ENCODE results near the gene NEK1.
"Not testable (repeated sequence)": the region's sequence is repeated elsewhere in the genome, so short reads cannot be mapped to it uniquely, and the experiment has no call there.

NEK1 gene

GRCh38 chr4:169499907-169500306 lies 112.5 kb downstream of the NEK1 start:
- DNase-seq (ENCODE audit: low read depth, low spot score): not testable (repeated sequence)

GRCh38 chr4:169494234-169494633 lies 118.1 kb downstream of the NEK1 start:
- DNase-seq (ENCODE audit: low read depth, low spot score): not testable (repeated sequence)

- no peak for DNase-seq (ENCODE audit: low read depth, low spot score)
These were observed 119.2 kb downstream of the NEK1 start for GRCh38 chr4:169493164-169493524.

GRCh38 chr4:169492436-169493163 lies 119.8 kb downstream of the NEK1 start:
- no peak for DNase-seq (ENCODE audit: low read depth, low spot score)

GRCh38 chr4:169491211-169491610 lies 121.2 kb downstream of the NEK1 start:
- DNase-seq (ENCODE audit: low read depth, low spot score): no peak

GRCh38 chr4:169489306-169489705 lies 123.1 kb downstream of the NEK1 start:
- no peak for DNase-seq (ENCODE audit: low read depth, low spot score)

- no peak for DNase-seq (ENCODE audit: low read depth, low spot score)
These were observed 126.3 kb downstream of the NEK1 start for GRCh38 chr4:169485791-169486742.

GRCh38 chr4:169485086-169485485 lies 127.3 kb downstream of the NEK1 start:
- no peak for DNase-seq (ENCODE audit: low read depth, low spot score)

GRCh38 chr4:169484485-169484884 lies 127.9 kb downstream of the NEK1 start:
- no peak for DNase-seq (ENCODE audit: low read depth, low spot score)

GRCh38 chr4:169464080-169464479 lies 148.3 kb downstream of the NEK1 start:
- DNase-seq (ENCODE audit: low read depth, low spot score): no peak

GRCh38 chr4:169460081-169460480 lies 152.3 kb downstream of the NEK1 start:
- no peak for DNase-seq (ENCODE audit: low read depth, low spot score)

GRCh38 chr4:169458575-169458974 lies 153.8 kb downstream of the NEK1 start:
- no peak for DNase-seq (ENCODE audit: low read depth, low spot score)

GRCh38 chr4:169452644-169453043 lies 159.7 kb downstream of the NEK1 start:
- not testable (repeated sequence) for DNase-seq (ENCODE audit: low read depth, low spot score)

GRCh38 chr4:169448935-169449334 lies 163.4 kb downstream of the NEK1 start:
- not testable (repeated sequence) for DNase-seq (ENCODE audit: low read depth, low spot score)

- DNase-seq (ENCODE audit: low read depth, low spot score): no peak
These were observed 165.6 kb downstream of the NEK1 start for GRCh38 chr4:169446824-169447223.

GRCh38 chr4:169443748-169444147 lies 168.6 kb downstream of the NEK1 start:
- DNase-seq (ENCODE audit: low read depth, low spot score): no peak

- DNase-seq (ENCODE audit: low read depth, low spot score): no peak
These were observed 171.9 kb downstream of the NEK1 start for GRCh38 chr4:169440446-169440845.

GRCh38 chr4:169439244-169439643 lies 173.1 kb downstream of the NEK1 start:
- no peak for DNase-seq (ENCODE audit: low read depth, low spot score)

GRCh38 chr4:169438057-169438480 lies 174.3 kb downstream of the NEK1 start:
- no peak for DNase-seq (ENCODE audit: low read depth, low spot score)

GRCh38 chr4:169437299-169438047 lies 174.9 kb downstream of the NEK1 start:
- no peak for DNase-seq (ENCODE audit: low read depth, low spot score)

GRCh38 chr4:169436734-169437133 lies 175.6 kb downstream of the NEK1 start:
- DNase-seq (ENCODE audit: low read depth, low spot score): no peak

- DNase-seq (ENCODE audit: low read depth, low spot score): no peak
These were observed 184.0 kb downstream of the NEK1 start for GRCh38 chr4:169428376-169428775.

Measured in iPS DF 19.7 (cell line).